ENCODE data around the gene APOO. TPM values are rescaled to one million over a fixed set of nuclear protein-coding genes. Genes with fewer than 3 reads are reported as not detected.
A peak's percentile ranks its signal among the peaks of the same experiment; 100 is the strongest.

The APOO gene
- total RNA-seq, 1 experiment from 2014 or later, result 34.5 TPM

GRCh38 chrX:23810279-23810678 lies 97.5 kb downstream of the APOO start:
- ChIA-PET CTCF (no interaction called here), POLR2A (no interaction called here), RAD21 (ENCODE audit: low non-redundant PET in 1 of 2, low total read pairs in 2 of 2, uncharacterized antibody in 2 of 2, unreplicated experiment in 2 of 2) (no interaction called here)
- H3K27ac ChIP-seq (ENCODE audit: low read depth, low read length), result no peak overlapping the region
- no peaks in the 10 kb centered on the region for H3K27me3 ChIP-seq (ENCODE audit: insufficient read depth, low read length)
- no peaks in the 10 kb centered on the region for H3K9me2 ChIP-seq (ENCODE audit: insufficient read depth)
- no peak overlapping the region for H3K4me2 ChIP-seq (ENCODE audit: low read length)
- H3K79me2 ChIP-seq (ENCODE audit: insufficient read depth, low read length), result no peaks in the 10 kb centered on the region
- ATAC-seq (no peak), DNase-seq (ENCODE audit: low read depth, low spot score) (no peak)
- peaks cover 24 to 27% of the 10 kb centered on the region in 2 experiments for H3K4me1 ChIP-seq (ENCODE audit: control insufficient read depth in 1 of 2, insufficient read depth in 2 of 2, low read length in 2 of 2)
- no peaks in the 10 kb centered on the region for H4K20me1 ChIP-seq (ENCODE audit: insufficient read depth)
- H3K4me3 ChIP-seq (replicated peaks in 1 of 2; ENCODE audit: low read depth in 1 of 2, low read length in 2 of 2), result no peak overlapping the region
- H3K9me3 ChIP-seq (ENCODE audit: control insufficient read depth in 1 of 2, insufficient read depth in 1 of 2, low read depth in 1 of 2, low read length in 2 of 2), result no peaks in the 10 kb centered on the region
- no TSS peak for BruUV-seq (replicated peaks)
- TF ChIP-seq ATF3 (IDR thresholded peaks at IDR 0.05) (no peak), EZH2phosphoT487 (IDR thresholded peaks at IDR 0.05; ENCODE audit: borderline replicate concordance) (no peak)
- intact Hi-C loops (cut with micrococcal nuclease), result no loop called here
- H3K36me3 ChIP-seq (ENCODE audit: control insufficient read depth in 1 of 2, insufficient read depth in 2 of 2, low read length in 2 of 2), result no peaks in the 10 kb centered on the region
- no peak overlapping the region for H3K9ac ChIP-seq (ENCODE audit: low read length)
- no peak overlapping the region for H2AFZ ChIP-seq (ENCODE audit: low read depth, low read length, poor library complexity, severe bottlenecking)

GRCh38 chrX:23805389-23805788 lies 102.3 kb downstream of the APOO start:
- Histone ChIP-seq H3K79me2 (ENCODE audit: insufficient read depth, low read length) (no peaks in the 10 kb centered on the region), H3K27ac (ENCODE audit: low read depth, low read length) (peak overlapping the region; percentile 96; the same call in 1 of the 2 replicates), H3K9ac (ENCODE audit: low read length) (no peak overlapping the region), H3K27me3 (ENCODE audit: insufficient read depth, low read length) (no peaks in the 10 kb centered on the region), H3K9me3 (ENCODE audit: control insufficient read depth in 1 of 2, insufficient read depth in 1 of 2, low read depth in 1 of 2, low read length in 2 of 2) (no peaks in the 10 kb centered on the region), H3K4me1 (ENCODE audit: control insufficient read depth in 1 of 2, insufficient read depth in 2 of 2, low read length in 2 of 2) (peaks cover 39 to 50% of the 10 kb centered on the region in 2 experiments), H3K4me2 (ENCODE audit: low read length) (no peak overlapping the region), H3K4me3 (replicated peaks in 1 of 2; ENCODE audit: low read depth in 1 of 2, low read length in 2 of 2) (no peak overlapping the region), H3K9me2 (ENCODE audit: insufficient read depth) (no peaks in the 10 kb centered on the region), H2AFZ (ENCODE audit: low read depth, low read length, poor library complexity, severe bottlenecking) (no peak overlapping the region), H4K20me1 (ENCODE audit: insufficient read depth) (no peaks in the 10 kb centered on the region), H3K36me3 (ENCODE audit: control insufficient read depth in 1 of 2, insufficient read depth in 2 of 2, low read length in 2 of 2) (no peaks in the 10 kb centered on the region)
- no TSS peak for BruUV-seq (replicated peaks)
- intact Hi-C loops (cut with micrococcal nuclease), result no loop called here
- ATAC-seq (no peak), DNase-seq (ENCODE audit: low read depth, low spot score) (no peak)
- CTCF ChIA-PET, result no interaction called here
- POLR2A ChIA-PET, result interaction anchor here (1.3 kb wide), 1 partner anchor 22 kb away, joined by 4 read pairs; the partner anchor contains the start of gene SAT1
- RAD21 ChIA-PET (ENCODE audit: low non-redundant PET in 1 of 2, low total read pairs in 2 of 2, uncharacterized antibody in 2 of 2, unreplicated experiment in 2 of 2), result no interaction called here
- TF ChIP-seq JUND (IDR thresholded peaks at IDR 0.05) (no peak), EGR1 (IDR thresholded peaks at IDR 0.05; ENCODE audit: low read depth) (no peak), POLR2AphosphoS5 (IDR thresholded peaks at IDR 0.05; ENCODE audit: low read depth, low read length) (no peak), SP1 (IDR thresholded peaks at IDR 0.05; ENCODE audit: low read depth) (no peak), SIN3A (IDR thresholded peaks at IDR 0.05; ENCODE audit: low read depth) (no peak), YY1 (IDR thresholded peaks at IDR 0.05; ENCODE audit: extremely low read depth, insufficient replicate concordance, low read depth, low read length) (no peak), ZBTB33 (IDR thresholded peaks at IDR 0.05; ENCODE audit: extremely low read depth, insufficient replicate concordance, low read length) (no peak), ZNF274 (IDR thresholded peaks at IDR 0.05; ENCODE audit: low read depth, low read length) (no peak), MAX (IDR thresholded peaks at IDR 0.05) (no peak), CTCF (IDR thresholded peaks at IDR 0.05 in 2 of 3, conservative IDR thresholded peaks at IDR 0.05 in 1 of 3; ENCODE audit: borderline replicate concordance in 1 of 3, insufficient read depth in 1 of 3, low read depth in 2 of 3, low read length in 2 of 3) (no peak), RAD21 (IDR thresholded peaks at IDR 0.05; ENCODE audit: low read depth) (no peak), TCF7L2 (IDR thresholded peaks at IDR 0.05; ENCODE audit: borderline replicate concordance, extremely low read depth, insufficient read depth, insufficient read length) (no peak), EZH2phosphoT487 (IDR thresholded peaks at IDR 0.05; ENCODE audit: borderline replicate concordance) (no peak), POLR2A (IDR thresholded peaks at IDR 0.05; ENCODE audit: borderline replicate concordance, extremely low read depth, insufficient read depth, insufficient read length) (no peak), FOSL1 (IDR thresholded peaks at IDR 0.05; ENCODE audit: low read depth) (no peak), CEBPB (IDR thresholded peaks at IDR 0.05; ENCODE audit: low read depth) (no peak), ELF1 (IDR thresholded peaks at IDR 0.05; ENCODE audit: borderline replicate concordance, low read depth) (no peak), ZFX (IDR thresholded peaks at IDR 0.05) (no peak)

Measured in HCT116 (cell line).